ENCODE results near the gene CALML5.

The CALML5 gene

DNA sequence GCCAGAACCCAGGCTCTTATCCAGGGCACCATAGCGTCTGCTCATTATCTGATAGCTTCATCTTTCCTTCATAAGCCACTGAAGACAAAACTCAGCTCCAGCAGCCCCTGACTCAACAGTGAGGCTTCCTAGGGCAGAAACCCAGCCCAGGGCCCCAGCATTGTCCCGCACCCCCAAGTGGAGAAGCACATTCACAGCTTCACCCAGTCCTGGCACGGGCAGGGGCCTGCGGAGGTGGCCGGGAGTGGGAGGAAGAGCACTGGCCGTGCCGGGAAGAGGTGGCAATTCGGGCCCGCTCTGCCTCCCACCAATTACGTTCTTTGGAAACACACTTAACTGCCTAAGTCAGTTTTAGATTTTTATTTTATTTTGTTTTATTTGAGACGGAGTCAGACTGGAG is 10.3 kb upstream of the CALML5 start:
- no peak for TF ChIP-seq YY1 (IDR thresholded peaks at IDR 0.05; ENCODE audit: low read depth)
- TF ChIP-seq USF1 (IDR thresholded peaks at IDR 0.05), result no peak
- TF ChIP-seq TCF12 (IDR thresholded peaks at IDR 0.05; ENCODE audit: low read depth), result no peak
- no peak for TF ChIP-seq CREB1 (IDR thresholded peaks at IDR 0.05; ENCODE audit: low read depth)
- TF ChIP-seq TEAD4 (IDR thresholded peaks at IDR 0.05), result no peak
- TF ChIP-seq, protein P1, sequence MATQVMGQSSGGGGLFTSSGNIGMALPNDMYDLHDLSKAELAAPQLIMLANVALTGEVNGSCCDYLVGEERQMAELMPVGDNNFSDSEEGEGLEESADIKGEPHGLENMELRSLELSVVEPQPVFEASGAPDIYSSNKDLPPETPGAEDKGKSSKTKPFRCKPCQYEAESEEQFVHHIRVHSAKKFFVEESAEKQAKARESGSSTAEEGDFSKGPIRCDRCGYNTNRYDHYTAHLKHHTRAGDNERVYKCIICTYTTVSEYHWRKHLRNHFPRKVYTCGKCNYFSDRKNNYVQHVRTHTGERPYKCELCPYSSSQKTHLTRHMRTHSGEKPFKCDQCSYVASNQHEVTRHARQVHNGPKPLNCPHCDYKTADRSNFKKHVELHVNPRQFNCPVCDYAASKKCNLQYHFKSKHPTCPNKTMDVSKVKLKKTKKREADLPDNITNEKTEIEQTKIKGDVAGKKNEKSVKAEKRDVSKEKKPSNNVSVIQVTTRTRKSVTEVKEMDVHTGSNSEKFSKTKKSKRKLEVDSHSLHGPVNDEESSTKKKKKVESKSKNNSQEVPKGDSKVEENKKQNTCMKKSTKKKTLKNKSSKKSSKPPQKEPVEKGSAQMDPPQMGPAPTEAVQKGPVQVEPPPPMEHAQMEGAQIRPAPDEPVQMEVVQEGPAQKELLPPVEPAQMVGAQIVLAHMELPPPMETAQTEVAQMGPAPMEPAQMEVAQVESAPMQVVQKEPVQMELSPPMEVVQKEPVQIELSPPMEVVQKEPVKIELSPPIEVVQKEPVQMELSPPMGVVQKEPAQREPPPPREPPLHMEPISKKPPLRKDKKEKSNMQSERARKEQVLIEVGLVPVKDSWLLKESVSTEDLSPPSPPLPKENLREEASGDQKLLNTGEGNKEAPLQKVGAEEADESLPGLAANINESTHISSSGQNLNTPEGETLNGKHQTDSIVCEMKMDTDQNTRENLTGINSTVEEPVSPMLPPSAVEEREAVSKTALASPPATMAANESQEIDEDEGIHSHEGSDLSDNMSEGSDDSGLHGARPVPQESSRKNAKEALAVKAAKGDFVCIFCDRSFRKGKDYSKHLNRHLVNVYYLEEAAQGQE (IDR thresholded peaks at IDR 0.05; ENCODE audit: low read depth), result no peak
- TF ChIP-seq CEBPB (IDR thresholded peaks at IDR 0.05), result no peak
- no peak for TF ChIP-seq EP300 (IDR thresholded peaks at IDR 0.05; ENCODE audit: borderline replicate concordance)
- TF ChIP-seq ZBTB7A (IDR thresholded peaks at IDR 0.05; ENCODE audit: low read depth), result no peak

- no peak for TF ChIP-seq NFIC (IDR thresholded peaks at IDR 0.05)
- no peak for TF ChIP-seq EGR1 (IDR thresholded peaks at IDR 0.05)
- TF ChIP-seq TEAD4 (IDR thresholded peaks at IDR 0.05), result no peak
- TF ChIP-seq, protein P2, sequence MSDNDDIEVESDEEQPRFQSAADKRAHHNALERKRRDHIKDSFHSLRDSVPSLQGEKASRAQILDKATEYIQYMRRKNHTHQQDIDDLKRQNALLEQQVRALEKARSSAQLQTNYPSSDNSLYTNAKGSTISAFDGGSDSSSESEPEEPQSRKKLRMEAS (IDR thresholded peaks at IDR 0.05), result no peak
- TF ChIP-seq EP300 (IDR thresholded peaks at IDR 0.05; ENCODE audit: borderline replicate concordance), result no peak
These were observed 9.9 kb upstream of the CALML5 start for GRCh38 chr10:5509236-5509635.

DNA sequence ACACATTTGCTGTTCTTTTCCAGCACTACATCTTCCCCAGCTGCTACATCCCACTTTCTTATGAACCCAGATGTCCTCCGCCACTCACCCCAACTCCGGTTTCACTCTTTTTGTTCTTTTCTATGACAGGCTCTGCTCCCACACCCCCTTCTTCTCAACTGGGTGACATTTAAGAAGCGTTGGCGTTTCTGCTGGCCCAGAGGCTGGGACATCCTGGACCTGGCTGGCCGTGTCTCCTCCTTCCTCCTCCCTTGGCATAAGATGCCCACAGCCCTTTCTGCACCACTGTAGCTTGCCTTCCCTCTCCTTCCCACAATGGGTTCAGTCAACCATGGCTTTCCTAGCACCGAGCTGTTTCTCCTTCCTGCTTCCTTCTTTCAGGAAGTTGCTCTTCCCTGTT is 9.4 kb upstream of the CALML5 start:
- TF ChIP-seq EP300 (IDR thresholded peaks at IDR 0.05; ENCODE audit: borderline replicate concordance), result no peak
- TF ChIP-seq ZBTB7A (IDR thresholded peaks at IDR 0.05; ENCODE audit: low read depth), result no peak
- no peak for TF ChIP-seq TCF12 (IDR thresholded peaks at IDR 0.05; ENCODE audit: low read depth)

DNA sequence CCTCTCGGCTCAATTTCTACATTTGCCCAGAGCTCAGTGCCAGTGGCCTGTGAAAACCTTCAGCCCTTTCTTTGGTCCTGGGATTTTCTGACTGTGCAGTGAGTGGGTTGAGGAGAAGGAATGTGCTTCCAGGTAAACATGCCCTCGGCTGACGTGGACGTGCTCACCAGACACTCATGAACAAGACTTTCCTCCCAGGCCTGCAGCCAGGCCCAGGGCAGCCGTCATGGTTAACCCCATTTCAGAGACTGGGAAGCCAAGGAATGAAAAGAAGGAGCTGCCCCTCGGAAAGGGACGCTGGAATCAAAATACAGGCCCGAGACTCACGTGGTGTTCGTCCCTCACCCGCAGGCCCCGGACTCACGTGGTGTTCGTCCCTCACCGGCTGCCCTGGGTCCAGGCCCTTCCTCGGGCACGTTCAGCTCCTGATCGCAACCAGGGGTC is 8.8 kb upstream of the CALML5 start:
- TF ChIP-seq ZBTB7A (IDR thresholded peaks at IDR 0.05; ENCODE audit: low read depth) (no peak), USF1 (IDR thresholded peaks at IDR 0.05) (no peak), YY1 (IDR thresholded peaks at IDR 0.05; ENCODE audit: low read depth) (no peak), EGR1 (IDR thresholded peaks at IDR 0.05) (no peak), TCF12 (IDR thresholded peaks at IDR 0.05; ENCODE audit: low read depth) (no peak), CREB1 (IDR thresholded peaks at IDR 0.05; ENCODE audit: low read depth) (no peak), TEAD4 (IDR thresholded peaks at IDR 0.05) (no peak), TAF1 (IDR thresholded peaks at IDR 0.05; ENCODE audit: low read depth) (no peak), FOXM1 (IDR thresholded peaks at IDR 0.05; ENCODE audit: borderline replicate concordance, low read depth) (no peak), RAD21 (IDR thresholded peaks at IDR 0.05; ENCODE audit: low read depth) (no peak), EP300 (IDR thresholded peaks at IDR 0.05; ENCODE audit: borderline replicate concordance) (no peak), NFIC (IDR thresholded peaks at IDR 0.05) (no peak), CEBPB (IDR thresholded peaks at IDR 0.05) (no peak)
- TF ChIP-seq, protein P2 (IDR thresholded peaks at IDR 0.05), result no peak
- TF ChIP-seq, protein P1 (IDR thresholded peaks at IDR 0.05; ENCODE audit: low read depth), result no peak

GRCh38 chr10:5507649-5508131 is 8.3 kb upstream of the CALML5 start:
- TF ChIP-seq ZBTB7A (IDR thresholded peaks at IDR 0.05; ENCODE audit: low read depth), result no peak
- TF ChIP-seq CEBPB (IDR thresholded peaks at IDR 0.05), result no peak
- no peak for TF ChIP-seq YY1 (IDR thresholded peaks at IDR 0.05; ENCODE audit: low read depth)
- TF ChIP-seq TEAD4 (IDR thresholded peaks at IDR 0.05), result no peak
- TF ChIP-seq NFIC (IDR thresholded peaks at IDR 0.05), result no peak

- no peak for TF ChIP-seq CREB1 (IDR thresholded peaks at IDR 0.05; ENCODE audit: low read depth)
- TF ChIP-seq, protein P1 (IDR thresholded peaks at IDR 0.05; ENCODE audit: low read depth), result no peak
- TF ChIP-seq YY1 (IDR thresholded peaks at IDR 0.05; ENCODE audit: low read depth), result no peak
- TF ChIP-seq TEAD4 (IDR thresholded peaks at IDR 0.05), result no peak
- TF ChIP-seq USF1 (IDR thresholded peaks at IDR 0.05), result no peak
- TF ChIP-seq RAD21 (IDR thresholded peaks at IDR 0.05; ENCODE audit: low read depth), result no peak
- TF ChIP-seq ZBTB7A (IDR thresholded peaks at IDR 0.05; ENCODE audit: low read depth), result no peak
- no peak for TF ChIP-seq TCF12 (IDR thresholded peaks at IDR 0.05; ENCODE audit: low read depth)
- TF ChIP-seq FOXM1 (IDR thresholded peaks at IDR 0.05; ENCODE audit: borderline replicate concordance, low read depth), result no peak
- TF ChIP-seq NFIC (IDR thresholded peaks at IDR 0.05), result no peak
- no peak for TF ChIP-seq EGR1 (IDR thresholded peaks at IDR 0.05)
- TF ChIP-seq, protein P2 (IDR thresholded peaks at IDR 0.05), result no peak
- no peak for TF ChIP-seq CEBPB (IDR thresholded peaks at IDR 0.05)
- TF ChIP-seq EP300 (IDR thresholded peaks at IDR 0.05; ENCODE audit: borderline replicate concordance), result no peak
- TF ChIP-seq TAF1 (IDR thresholded peaks at IDR 0.05; ENCODE audit: low read depth), result no peak
These were observed 7.6 kb upstream of the CALML5 start for GRCh38 chr10:5506751-5507648.
